Measurements from ENCODE around the gene MYADML2. TPM values are rescaled to one million over a fixed set of nuclear protein-coding genes. Genes with fewer than 3 reads are reported as not detected.

MYADML2 gene
- total and polyA plus RNA-seq, 2 of the 8 experiments (the other 6 are each of a cell fraction or from before 2014, with no cell fraction given), result 0.26 to 0.47 TPM

DNA sequence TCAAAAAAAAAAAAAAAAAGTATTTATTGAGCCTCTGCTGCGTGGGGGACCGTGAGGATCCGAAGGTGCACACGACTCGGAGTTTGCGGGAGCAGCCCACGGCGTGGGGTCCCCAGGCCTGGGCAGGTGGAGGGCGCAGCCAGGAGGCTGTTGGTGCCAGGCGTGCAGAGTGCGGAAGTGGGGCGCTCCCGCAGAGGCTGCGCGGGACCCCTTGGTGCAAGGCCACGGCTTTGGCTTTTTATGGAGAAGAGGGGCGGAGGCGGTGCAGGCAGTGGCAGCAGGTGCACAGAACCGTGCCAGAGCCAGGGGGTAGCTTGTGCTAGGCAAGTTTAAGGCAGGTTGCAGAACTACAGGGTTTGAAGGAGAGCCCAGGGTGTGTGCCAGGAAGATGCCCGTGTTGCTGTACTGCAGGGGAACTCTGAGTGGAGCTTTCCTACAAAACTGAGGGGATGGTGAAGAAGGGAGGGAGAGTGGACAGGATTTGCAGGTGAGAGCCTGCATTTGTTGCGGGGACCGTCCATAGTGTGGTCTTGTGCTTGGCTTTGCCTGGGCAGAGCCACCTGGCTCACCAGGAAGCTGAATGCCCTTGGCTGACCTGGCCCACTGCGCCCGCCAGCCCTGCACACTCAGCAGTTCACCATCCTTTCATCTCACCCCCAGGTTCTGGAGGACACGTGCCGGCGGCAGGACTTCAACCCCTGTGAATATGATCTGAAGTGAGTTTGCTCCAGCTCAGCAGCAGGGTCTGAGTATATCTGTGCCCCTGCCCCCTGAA is 31.7 kb upstream of the MYADML2 start:
- no peak overlapping the region; the same call in 1 of the 2 replicates for H2BK15ac ChIP-seq (ENCODE audit: low read length)
- no peak overlapping the region for H3K27ac ChIP-seq (ENCODE audit: low read depth, low read length)
- H4K91ac ChIP-seq (replicated peaks; ENCODE audit: insufficient read length, low read length), result no peak overlapping the region
- H2BK120ac ChIP-seq (replicated peaks; ENCODE audit: low read depth, low read length), result no peak overlapping the region
- no peak overlapping the region for H3K18ac ChIP-seq (ENCODE audit: extremely low read depth, low read length)
- peak overlapping the region; percentile 7; the same call in 1 of the 2 replicates for H2BK5ac ChIP-seq (ENCODE audit: low read depth, low read length)
- H3K4ac ChIP-seq (replicated peaks; ENCODE audit: insufficient read length, low read depth, low read length), result peak overlapping the region; percentile 98
- H4K5ac ChIP-seq (ENCODE audit: insufficient read length, low read depth, low read length), result no peak overlapping the region
- H4K8ac ChIP-seq (ENCODE audit: extremely low read depth, insufficient read depth, low read length), result peak overlapping the region; percentile 48; the same call in 1 of the 2 replicates
- peaks cover 3% of the 10 kb centered on the region; the same call in 1 of the 2 replicates for H3K79me1 ChIP-seq (ENCODE audit: low read depth, low read length)
- no peak overlapping the region for H3K14ac ChIP-seq (ENCODE audit: insufficient read length)
- no peak for DNase-seq (ENCODE audit: low read depth in 1 of 2, low spot score in 2 of 2)
- POLR2A ChIA-PET (ENCODE audit: partially characterized antibody), result interaction anchor here (0.6 to 5.8 kb wide), 18 partner anchors 11 to 620 kb away, joined by 3 to 40 read pairs (median 4); partner anchors contain the start of genes CENPX and LRRC45
- no peak overlapping the region for H3K56ac ChIP-seq (replicated peaks; ENCODE audit: insufficient read length, low read depth, low read length)
- peaks cover 0 to 6% (median 3%) of the 10 kb centered on the region in 4 experiments; a peak in 3 of 8 replicates for H3K36me3 ChIP-seq (ENCODE audit: control insufficient read depth in 2 of 4, insufficient read depth in 4 of 4, low read length in 3 of 4)
- H2BK20ac ChIP-seq (ENCODE audit: low read length), result no peak overlapping the region
- H4K20me1 ChIP-seq (replicated peaks in 1 of 2; ENCODE audit: control insufficient read depth in 1 of 2, insufficient read depth in 2 of 2, low read length in 2 of 2), result no peaks in the 10 kb centered on the region
- peak overlapping the region; percentile 53; the same call in 1 of the 2 replicates for H2BK12ac ChIP-seq (ENCODE audit: low read depth, low read length)
- H3K4me3 ChIP-seq (ENCODE audit: extremely low read depth in 1 of 4, insufficient read depth in 2 of 4, low read depth in 3 of 4, low read length in 4 of 4), result peak overlapping the region; percentile 62 to 88 (median 82); a peak in 5 of 8 replicates
- CTCF ChIA-PET (ENCODE audit: partially characterized antibody), result interaction anchor here (0.8 to 1.4 kb wide), 3 partner anchors 12 to 41 kb away, joined by 3 to 5 read pairs (median 3); no protein-coding TSS in a partner anchor
- peak overlapping the region; percentile 75; the same call in 1 of the 2 replicates for H2AK5ac ChIP-seq (ENCODE audit: low read depth, low read length)
- FAIRE-seq, result no peak
- 0 out of 4 replicates have a peak, but pooled peaks cover 0 to 4% of the 10 kb centered on the region in 2 experiments for H3K79me2 ChIP-seq (ENCODE audit: control insufficient read depth in 1 of 2, insufficient read depth in 2 of 2, low read length in 2 of 2)
- no peak overlapping the region for H3K23ac ChIP-seq (ENCODE audit: insufficient read length)
- no peak overlapping the region for H2AFZ ChIP-seq (ENCODE audit: low read length)
- WGBS, 2 experiments (ENCODE audit: extremely low coverage in 1 of 2, insufficient coverage in 1 of 2, insufficient read length in 1 of 2, insufficient replicate concordance in 2 of 2, low coverage in 1 of 2, low lambda C conversion rate in 2 of 2, missing lambda C conversion rate in 1 of 2), result 90% methylated on average over 25 of the region's 27 CpGs; no CpG with 5 or more reads in 1 of the 2 experiments
- peaks cover 0 to 7% (median 6%) of the 10 kb centered on the region in 4 experiments; a peak in 5 of 7 replicates for H3K4me1 ChIP-seq (replicated peaks in 1 of 4; ENCODE audit: control insufficient read depth in 3 of 4, insufficient read depth in 4 of 4, low read length in 3 of 4)
- no peaks in the 10 kb centered on the region for H3K9me3 ChIP-seq (ENCODE audit: insufficient read depth in 2 of 2, low read depth in 1 of 2, low read length in 1 of 2)
- H3K9ac ChIP-seq (replicated peaks in 1 of 4; ENCODE audit: extremely low read depth in 1 of 4, low read depth in 3 of 4, low read length in 3 of 4), result no peak overlapping the region
- peaks cover 9% of the 10 kb centered on the region; the same call in 1 of the 2 replicates for H3K23me2 ChIP-seq (ENCODE audit: low read depth, low read length)
- H3K4me2 ChIP-seq (ENCODE audit: insufficient read depth in 1 of 2, low read depth in 2 of 2, low read length in 2 of 2), result peak overlapping the region; percentile 47 to 84; a peak in 2 of 4 replicates
- peaks cover 0 to 19% (median 12%) of the 10 kb centered on the region in 4 experiments; a peak in 5 of 7 replicates for H3K27me3 ChIP-seq (replicated peaks in 1 of 4; ENCODE audit: control insufficient read depth in 3 of 4, extremely low read depth in 1 of 4, insufficient read depth in 3 of 4, low read length in 3 of 4)
- TF ChIP-seq SIN3A (conservative IDR thresholded peaks at IDR 0.05 in 1 of 2, IDR thresholded peaks at IDR 0.05 in 1 of 2; ENCODE audit: low read depth in 1 of 2, low read length in 2 of 2), result no peak
- no peak for TF ChIP-seq SP1 (IDR thresholded peaks at IDR 0.05; ENCODE audit: low read depth, low read length)
- no peak for TF ChIP-seq BACH1 (IDR thresholded peaks at IDR 0.05; ENCODE audit: low read length)
- no peak for TF ChIP-seq PHF8 (conservative IDR thresholded peaks at IDR 0.05; ENCODE audit: low read depth, low read length)
- TF ChIP-seq CBX8 (IDR thresholded peaks at IDR 0.05; ENCODE audit: borderline replicate concordance, low read depth, low read length), result no peak
- no peak for TF ChIP-seq NANOG (IDR thresholded peaks at IDR 0.05; ENCODE audit: insufficient read depth, low read depth, low read length, poor library complexity, severe bottlenecking)
- no peak for TF ChIP-seq HDAC6 (IDR thresholded peaks at IDR 0.05; ENCODE audit: low read depth, low read length)
- TF ChIP-seq GTF2F1 (IDR thresholded peaks at IDR 0.05; ENCODE audit: borderline replicate concordance, low read depth, low read length), result no peak
- TF ChIP-seq SIRT6 (IDR thresholded peaks at IDR 0.05; ENCODE audit: low read length), result no peak
- no peak for TF ChIP-seq KDM5A (IDR thresholded peaks at IDR 0.05; ENCODE audit: low read length)
- no peak for TF ChIP-seq CHD1 (IDR thresholded peaks at IDR 0.05; ENCODE audit: low read depth, low read length)
